ENCODE data around the gene VIL1.

GRCh38 chr2:218431878-218432277, 13.0 kb downstream of the VIL1 start:
- TF ChIP-seq CTCF (IDR thresholded peaks at IDR 0.05; ENCODE audit: insufficient read depth, low read length, poor library complexity, severe bottlenecking) (no peak), EZH2phosphoT487 (conservative IDR thresholded peaks at IDR 0.05; ENCODE audit: low read length) (no peak)

Data from SU-DHL-6 (cell line).